HG02885 (cell line): ENCODE measurements around the gene GRIK2.

Experiments
- ATAC-seq: cut with Tn5 transposase; IDR thresholded peaks from one replicate; pipeline ENCODE4 v1.9.1; 2021; ENCODE audit warnings: mild to moderate bottlenecking; ENCODE audit not compliant: unreplicated experiment, poor library complexity

GRIK2 gene

DNA sequence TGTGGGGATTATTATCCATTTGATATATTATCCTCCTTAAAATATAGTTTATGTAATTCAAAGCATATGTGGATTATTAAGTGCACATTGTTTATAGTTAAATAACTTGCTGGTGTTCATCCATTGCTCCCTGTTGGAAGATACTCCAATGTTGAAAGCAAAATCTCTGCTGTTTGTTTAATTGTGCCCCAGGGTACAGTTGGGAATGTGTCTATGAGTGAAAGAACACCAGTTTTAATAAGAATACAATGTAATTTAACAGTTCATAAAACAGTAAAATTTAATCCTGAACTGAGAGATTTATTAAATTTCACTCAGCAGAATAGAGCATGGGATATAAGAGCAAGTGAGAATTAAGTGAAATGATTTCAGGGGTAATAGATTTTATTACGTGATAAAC lies 364.9 kb downstream of the GRIK2 start:
- ATAC-seq: no peak

DNA sequence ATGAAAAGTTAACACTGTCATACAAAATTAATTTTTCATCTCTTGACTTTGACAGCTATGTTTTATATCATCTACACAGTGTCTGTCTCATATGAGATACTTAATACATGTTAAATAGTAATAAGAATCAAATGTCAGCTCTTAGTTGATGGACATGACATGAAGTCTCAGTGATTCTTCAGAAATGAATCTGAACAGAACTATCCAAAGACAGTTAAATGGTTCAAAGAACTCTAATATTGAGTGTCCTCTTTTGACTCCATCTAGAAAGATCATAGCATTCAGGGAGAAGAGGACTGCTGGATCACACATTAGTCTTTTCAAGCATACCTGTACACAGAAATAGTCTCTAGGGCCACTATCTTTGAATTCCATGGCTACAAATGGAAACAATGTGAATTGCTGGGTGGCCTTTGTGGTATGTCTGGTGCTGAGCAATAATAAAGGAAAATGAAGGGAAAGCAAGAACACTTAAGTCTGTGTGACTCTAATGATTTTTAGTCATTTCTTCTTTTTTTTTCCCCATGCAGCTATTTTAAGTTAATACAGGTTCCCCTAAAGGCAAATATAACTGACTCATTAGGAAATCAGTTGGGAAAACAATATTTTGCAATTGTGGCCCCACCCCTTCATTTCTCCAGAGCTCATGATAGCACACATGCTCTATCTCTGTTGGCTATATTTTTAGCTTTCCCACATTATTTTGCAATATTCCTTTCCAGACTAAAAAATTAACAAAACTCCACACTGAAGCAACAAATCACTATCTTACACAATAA lies 367.5 kb downstream of the GRIK2 start:
- no peak for ATAC-seq

DNA sequence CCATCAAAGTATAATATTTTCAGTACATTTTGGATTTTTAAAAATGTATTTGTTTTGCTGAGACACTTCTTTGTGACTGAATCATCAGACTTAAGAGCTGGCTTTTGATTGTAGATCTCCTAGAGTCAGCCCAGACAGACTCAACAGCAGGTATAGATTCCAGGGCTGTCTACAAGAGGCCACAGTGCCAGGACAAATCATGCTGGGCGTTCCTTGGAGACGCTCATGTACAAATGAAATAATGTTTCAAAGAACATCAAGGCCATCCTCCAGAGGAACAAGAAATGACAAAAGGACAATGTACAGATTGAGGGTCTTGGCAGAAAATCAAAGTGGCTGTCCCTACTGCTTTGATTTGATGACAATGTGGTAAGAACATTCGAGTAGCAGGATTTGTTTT lies 369.3 kb downstream of the GRIK2 start:
- no peak for ATAC-seq

DNA sequence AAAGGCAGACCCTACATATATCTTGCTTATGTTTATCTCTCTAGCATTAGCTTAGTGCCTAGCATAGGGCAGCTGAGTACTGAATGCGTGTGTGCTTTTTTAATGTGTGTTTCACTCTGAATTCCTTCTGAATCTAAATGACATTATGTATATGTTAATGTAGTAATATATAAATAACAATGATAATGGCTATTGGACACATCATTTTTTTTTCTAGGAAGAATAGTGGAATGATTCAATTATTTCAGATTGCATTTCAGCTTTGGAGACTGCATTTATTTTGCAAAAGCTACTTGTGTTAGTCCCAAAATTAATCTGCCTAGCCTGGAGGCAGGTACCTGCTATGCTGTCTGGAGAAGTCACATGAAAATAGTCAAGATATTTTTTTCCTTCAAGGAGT lies 371.8 kb downstream of the GRIK2 start:
- ATAC-seq: no peak

DNA sequence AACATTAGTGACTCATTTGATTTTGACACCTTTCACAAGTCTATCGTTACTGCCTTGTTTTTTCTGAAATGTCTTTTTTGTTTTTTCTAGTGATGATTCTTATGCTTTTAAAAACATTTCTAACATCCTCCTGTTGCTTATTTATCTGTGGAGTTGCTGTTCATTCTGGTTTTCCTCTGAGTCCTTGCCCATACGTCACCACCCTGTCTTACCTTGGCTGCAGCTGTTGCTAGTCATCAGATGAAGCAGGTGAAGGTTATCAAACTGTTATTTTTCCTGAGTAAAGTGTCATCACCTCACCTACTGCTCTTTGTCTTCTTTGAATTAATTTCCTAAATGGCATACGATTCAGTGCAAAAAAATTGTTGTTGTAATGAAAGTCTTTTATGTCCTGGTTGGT lies 376.6 kb downstream of the GRIK2 start:
- no peak for ATAC-seq

DNA sequence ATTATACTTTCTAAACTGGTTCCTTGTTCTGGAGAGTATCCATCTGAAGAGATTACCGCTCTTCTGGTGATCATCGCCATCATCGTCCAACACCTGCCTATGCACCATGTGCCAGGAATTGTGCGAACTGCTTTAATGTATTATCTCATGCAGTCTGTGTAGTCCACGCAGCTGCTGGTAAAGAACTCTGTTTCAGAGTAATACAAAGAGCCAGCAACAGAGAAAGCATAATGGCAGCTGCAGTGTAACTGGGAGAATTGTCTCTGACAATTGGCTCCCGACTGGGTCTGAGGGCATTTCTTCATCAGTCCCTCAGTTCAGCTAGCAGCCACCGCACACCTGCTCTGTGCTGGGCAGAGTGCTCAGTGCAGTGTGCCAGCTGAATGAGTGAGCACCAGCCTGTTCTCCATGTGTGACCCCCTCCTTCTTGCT lies 383.4 kb downstream of the GRIK2 start:
- ATAC-seq: no peak

DNA sequence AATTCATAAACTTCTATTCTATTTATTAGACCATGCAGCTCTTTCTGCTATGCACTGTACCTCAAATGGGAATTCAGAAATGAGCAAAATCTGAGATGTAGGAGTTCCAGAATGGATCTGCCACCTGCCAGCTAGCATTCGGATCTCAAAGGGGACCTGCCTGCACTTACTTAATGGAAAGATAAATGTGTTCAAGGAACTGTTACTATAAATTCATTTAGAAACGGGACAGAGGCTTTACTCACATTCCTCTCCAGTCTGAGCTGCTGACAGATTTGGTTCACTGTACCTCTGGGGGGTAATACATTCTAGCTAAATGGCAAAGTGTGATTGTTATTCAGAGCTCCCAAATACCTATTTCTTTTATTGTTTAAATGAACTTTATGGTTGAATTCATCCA lies 384.1 kb downstream of the GRIK2 start:
- no peak for ATAC-seq

DNA sequence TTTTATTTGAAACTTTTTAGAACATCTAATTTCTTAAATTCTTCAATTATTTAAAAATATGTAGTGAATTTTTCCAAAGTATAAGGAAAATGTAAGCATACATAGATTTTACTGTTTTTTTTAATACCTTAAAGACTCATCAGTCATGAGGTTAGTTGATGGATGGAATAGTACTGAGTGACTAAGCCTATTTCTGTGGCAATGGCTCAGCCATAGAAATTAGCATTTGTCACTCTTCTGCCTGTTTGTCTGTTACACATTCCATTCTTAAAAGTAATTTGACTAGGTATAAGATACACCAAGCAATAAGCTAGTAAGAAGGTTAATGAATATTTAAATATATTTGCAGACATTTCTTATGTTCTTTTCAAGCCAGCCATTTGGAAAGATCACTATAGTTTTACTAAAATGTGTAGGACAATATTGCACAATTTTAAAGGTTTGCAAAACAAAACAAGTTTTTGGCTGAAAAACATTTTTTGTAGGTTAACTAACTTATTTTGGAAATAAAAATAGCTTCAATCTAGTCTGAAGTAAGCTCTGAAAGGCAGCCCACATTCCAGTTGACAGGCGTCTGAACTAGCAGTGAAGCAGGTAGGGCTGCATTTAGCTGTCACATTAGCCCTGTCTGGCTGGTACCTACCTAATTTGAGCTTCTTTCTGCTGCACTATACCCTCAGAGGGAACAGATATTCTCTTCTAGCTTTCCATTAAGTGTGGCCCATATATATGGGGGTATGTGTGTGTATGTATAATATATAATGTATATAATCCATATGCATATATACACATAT lies 385.7 kb downstream of the GRIK2 start:
- ATAC-seq: no peak

DNA sequence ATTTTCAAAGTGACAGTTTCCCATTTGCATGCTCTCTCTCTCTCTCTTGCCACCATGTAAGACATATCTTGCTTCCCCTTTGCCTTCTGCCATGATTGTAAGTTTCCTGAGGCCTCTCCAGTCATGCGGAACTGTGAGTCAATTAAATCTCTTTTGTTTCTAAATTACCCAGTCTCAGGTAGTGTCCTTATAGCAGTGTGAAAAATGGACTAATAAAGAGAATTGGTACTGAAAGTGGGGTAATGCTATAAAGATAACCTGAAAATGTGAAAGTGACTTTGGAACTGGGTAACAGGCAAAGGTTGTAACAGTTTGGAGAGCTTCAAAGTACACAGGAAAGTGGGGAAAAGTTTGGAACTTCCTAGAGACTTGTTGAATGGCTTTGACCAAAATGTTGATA lies 389.8 kb downstream of the GRIK2 start:
- ATAC-seq: no peak

DNA sequence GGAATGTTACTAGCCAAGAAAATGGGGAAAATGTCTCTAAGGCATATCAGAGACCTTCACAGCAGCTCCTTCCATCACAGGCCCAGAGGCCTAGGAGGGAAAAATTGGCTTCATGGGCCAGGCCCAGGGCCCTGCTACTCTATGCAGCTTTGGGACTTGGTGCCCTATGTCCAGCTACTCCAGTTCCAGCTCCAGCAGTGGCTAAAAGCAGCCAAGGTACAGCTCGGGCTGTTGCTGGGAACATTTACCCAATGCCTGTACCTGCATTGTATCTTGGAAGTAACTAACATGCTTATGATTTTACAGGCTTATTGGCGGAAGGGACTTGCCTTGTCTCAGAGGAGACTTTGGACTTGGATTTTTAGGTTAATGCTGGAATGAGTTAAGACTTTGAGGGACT lies 390.6 kb downstream of the GRIK2 start:
- no peak for ATAC-seq

DNA sequence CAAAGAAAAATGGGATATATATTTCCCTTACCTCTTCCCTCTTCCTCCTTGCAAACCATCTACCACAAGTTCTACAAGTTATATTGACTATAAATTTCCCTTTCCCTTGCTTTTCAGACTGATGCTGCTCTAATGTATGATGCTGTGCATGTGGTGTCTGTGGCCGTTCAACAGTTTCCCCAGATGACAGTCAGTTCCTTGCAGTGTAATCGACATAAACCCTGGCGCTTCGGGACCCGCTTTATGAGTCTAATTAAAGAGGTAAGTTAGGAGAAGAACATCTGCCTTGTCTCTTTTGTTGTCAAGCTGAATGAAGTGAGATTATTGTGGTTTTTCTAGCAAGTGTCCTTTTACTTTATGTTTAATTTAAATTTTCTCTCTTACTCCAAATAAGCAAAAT lies 406.0 kb downstream of the GRIK2 start:
- ATAC-seq: no peak

DNA sequence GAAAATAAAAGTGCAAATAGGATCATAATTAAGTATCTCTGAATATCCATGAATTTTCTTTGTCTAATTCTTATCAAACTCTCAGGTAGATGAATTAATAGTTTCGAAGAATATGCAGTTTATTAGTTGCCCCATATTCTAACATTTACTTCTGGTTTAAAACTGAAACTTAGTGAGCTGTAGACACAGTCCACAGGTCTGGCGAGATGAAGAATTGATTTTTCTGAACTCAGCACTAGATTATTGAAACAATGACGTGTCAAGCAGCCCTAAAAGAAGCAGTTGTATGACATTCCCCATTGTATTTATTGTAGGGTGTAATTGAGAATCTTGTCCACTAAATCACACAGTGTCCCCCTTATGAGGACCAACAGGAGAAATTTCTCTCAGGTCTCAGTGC lies 407.1 kb downstream of the GRIK2 start:
- ATAC-seq: no peak

DNA sequence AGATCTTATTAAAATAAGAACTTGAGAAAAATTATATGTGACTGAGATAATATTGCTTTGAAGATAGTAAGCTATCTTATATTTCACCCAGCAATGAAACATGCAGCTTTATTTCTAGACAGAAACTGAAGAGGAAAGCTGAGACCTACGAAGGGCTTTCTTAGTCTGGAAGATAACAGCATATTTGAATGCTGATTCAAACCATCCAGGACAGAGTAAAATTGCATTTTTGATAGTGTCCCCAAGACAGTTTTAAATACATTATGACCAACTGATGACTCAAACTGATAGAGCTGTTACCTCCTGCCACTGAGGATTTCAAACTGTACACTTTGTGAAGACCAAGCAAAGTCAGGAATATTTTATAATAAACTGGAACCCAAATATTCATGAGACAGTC lies 409.6 kb downstream of the GRIK2 start:
- ATAC-seq: no peak

DNA sequence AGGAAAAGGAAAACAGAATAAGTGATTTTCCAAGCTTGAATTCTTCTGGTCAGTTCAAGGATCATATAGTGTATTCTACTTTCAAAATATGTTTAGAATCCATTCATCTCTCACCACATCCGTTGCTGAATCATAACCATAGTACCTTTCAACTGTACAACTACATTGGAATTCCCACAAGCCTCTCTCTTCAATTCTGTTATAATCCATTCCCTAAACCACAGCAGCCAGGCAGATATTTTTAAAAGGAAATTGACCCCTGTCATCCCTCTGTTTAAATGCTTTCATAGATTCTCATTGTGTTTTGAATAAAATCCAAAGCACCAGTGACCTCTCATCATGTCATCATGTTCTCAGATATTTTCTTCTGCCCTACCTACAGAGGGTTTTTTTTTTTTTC lies 412.7 kb downstream of the GRIK2 start:
- ATAC-seq: no peak

DNA sequence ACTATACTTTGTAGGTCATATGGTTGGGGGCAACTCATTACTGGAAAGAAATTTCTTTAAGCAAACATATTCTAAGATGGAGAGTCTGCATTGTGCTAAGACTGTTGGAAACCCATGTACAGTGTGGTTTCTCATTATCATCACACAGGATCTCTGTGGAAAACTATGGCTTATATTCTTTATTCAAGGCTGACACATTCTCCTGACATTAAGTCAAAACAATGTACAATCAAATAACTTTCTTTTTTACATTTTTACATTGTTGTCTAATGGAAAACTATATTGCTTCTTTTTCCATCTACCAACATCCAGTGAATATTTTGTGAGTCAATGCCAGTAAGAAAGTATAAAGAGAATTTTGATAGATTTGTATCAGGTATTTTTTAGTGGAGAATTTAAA lies 417.6 kb downstream of the GRIK2 start:
- ATAC-seq: no peak

DNA sequence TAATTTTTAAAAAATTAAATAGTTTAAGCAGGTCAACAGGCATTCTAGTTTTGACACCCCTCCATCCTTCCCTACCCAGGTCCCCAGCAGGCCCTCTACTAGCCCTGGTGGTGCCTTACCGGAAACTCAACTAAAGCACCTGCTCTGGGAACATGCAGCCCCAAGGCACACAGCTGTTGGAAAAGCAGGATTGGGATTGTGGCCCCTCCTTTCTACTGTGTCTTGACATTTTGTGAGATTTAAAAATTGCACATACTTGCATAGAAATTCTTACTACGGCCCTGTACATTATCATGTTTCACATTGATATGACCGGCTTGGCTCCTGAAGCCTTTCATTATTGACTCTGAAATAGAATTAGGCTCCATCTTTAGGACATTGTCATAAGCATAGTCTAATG lies 423.2 kb downstream of the GRIK2 start:
- no peak for ATAC-seq

DNA sequence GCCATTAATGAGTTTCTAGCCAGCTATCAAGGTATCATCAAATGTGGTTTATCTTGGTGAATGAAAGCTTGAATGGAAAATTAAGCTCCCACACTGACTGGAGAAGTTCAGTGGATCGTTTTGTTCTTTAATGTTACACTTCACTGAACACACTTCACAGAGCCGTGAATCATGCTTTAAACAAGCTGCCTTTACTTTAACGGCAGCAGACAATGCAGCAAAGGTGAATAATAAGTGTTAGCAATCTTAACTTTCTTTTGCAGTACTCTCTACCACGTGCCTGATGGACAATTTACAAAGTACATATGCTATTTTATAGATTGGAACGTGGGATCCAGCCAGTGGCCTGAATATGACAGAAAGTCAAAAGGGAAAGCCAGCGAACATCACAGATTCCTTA lies 424.5 kb downstream of the GRIK2 start:
- ATAC-seq: no peak

DNA sequence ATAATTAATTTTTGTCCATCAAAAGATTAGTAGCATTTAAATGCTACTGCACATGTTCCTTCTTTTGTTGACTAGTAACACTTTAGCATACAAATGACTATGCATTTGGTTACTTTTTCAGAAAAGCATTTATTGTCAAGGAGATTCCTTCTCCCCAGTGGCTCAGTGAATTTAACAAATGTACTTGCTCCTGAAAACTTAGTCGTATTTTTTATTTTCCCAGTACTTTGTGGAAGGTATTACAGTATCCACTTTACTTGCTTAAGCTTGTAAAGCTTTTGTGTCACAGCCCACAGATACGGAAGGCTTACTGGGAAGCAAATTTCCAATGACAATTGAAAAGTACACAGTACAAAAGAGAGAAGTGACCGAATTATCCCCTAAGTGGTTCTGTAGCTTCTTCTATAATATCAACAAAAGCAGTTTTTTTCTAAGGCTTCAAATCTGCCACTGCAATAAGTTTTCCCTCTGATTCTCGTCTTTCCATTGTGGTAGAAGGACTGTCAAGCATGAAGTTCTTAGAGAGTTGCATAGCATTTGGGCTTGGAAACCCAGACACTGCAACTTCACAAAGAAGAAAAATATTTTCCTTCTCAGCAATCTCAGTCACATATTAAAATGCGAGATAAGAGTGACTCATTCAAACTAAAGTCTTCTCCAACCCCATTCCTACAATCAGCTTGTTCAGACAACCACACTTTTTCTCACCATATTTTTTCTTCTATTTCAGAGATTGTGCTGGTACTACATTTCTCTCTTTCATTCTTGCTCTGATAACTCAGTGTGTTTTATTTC lies 431.2 kb downstream of the GRIK2 start:
- no peak for ATAC-seq

DNA sequence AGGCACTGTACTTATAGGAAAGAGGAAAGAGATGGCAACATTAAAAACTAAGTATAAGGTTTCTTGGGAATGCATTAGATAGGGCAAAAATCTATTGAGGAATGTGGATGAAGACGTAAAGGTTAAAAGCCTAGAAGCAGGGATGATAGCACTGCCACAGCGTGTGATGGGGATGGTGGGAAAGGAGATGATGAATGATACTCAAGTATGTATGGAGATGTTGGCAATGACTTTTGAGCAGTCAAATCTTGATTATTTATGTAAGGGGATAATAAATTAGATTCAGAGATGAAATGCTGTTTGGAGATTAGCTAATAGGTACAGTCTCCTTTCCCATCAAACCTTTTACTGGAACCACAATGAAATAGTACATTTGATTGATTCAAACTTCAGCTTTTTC lies 432.8 kb downstream of the GRIK2 start:
- no peak for ATAC-seq

DNA sequence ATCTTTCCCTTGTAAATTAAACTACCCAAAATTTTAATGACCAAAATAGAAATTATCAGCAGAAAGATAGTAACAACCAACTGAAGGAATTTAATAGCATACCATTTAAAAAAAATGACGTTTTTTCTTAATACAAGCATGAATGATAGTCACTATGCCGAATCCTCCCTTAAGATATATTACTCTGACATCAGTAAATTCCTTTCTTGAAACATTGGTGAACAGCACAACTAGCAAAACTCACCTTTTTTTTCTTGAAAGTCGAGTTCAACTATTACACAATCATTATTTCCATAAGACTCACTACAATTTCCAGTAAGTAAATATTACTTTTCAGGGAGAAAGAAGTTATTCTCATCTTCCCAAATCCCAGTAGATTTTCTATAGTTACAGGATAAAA lies 433.2 kb downstream of the GRIK2 start:
- no peak for ATAC-seq

DNA sequence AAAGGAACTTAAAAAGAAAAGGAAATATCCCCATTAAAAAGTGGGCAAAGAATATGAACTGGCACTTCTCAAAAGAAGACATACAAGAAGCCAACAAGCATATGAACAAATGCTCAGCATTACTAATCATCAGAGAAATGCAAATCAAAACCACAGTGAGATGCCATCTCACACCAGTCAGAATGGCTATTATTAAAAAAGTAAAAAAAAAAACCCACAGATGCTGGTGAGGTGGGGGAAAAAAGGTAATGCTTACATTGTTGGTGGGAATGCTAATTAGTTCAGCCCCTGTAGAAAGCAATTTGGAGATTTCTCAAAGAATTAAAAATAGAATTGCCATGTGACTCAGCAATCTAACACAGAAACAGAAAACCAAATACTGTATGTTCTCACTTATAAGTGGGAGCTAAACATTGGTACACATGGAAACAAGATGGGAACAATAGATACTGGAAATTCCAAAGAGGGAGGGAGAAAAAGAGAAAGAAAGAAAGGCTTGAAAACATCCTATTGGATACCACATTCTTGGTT lies 437.1 kb downstream of the GRIK2 start:
- no peak for ATAC-seq
